ENCODE results near the gene OR56A5. TPM values are rescaled to one million over a fixed set of nuclear protein-coding genes. Genes with fewer than 3 reads are reported as not detected.

The OR56A5 gene
- total RNA-seq, 4 donors from 2014 or later, result not detected

GRCh38 chr11:5923794-5924193 is 44.5 kb downstream of the OR56A5 start:
- Histone ChIP-seq H3K4me1 (no peaks in the 10 kb centered on the region), H3K27ac (no peak overlapping the region), H3K9me3 (no peaks in the 10 kb centered on the region), H3K27me3 (no peaks in the 10 kb centered on the region), H3K4me3 (no peak overlapping the region), H3K36me3 (no peaks in the 10 kb centered on the region)
- no peak for TF ChIP-seq CTCF (IDR thresholded peaks at IDR 0.05)
- no peak for TF ChIP-seq POLR2A (IDR thresholded peaks at IDR 0.05)
- DNase-seq, result no peak

GRCh38 chr11:5923427-5923776 is 44.9 kb downstream of the OR56A5 start:
- no peak for DNase-seq
- no peak for TF ChIP-seq POLR2A (IDR thresholded peaks at IDR 0.05)
- TF ChIP-seq CTCF (IDR thresholded peaks at IDR 0.05), result no peak

GRCh38 chr11:5922749-5923426 is 45.4 kb downstream of the OR56A5 start:
- H3K27me3 ChIP-seq, result no peaks in the 10 kb centered on the region
- H3K9me3 ChIP-seq, result no peaks in the 10 kb centered on the region
- H3K4me3 ChIP-seq, result no peak overlapping the region
- H3K4me1 ChIP-seq, result no peaks in the 10 kb centered on the region
- no peak overlapping the region for H3K27ac ChIP-seq
- DNase-seq, result no peak
- TF ChIP-seq CTCF (IDR thresholded peaks at IDR 0.05) (no peak), POLR2A (IDR thresholded peaks at IDR 0.05) (no peak)
- no peaks in the 10 kb centered on the region for H3K36me3 ChIP-seq

More at GRCh38 chr11:5923427-5923776, 44.9 kb downstream of the OR56A5 start:
- Histone ChIP-seq H3K9me3 (no peaks in the 10 kb centered on the region), H3K27ac (no peak overlapping the region), H3K27me3 (no peaks in the 10 kb centered on the region), H3K36me3 (no peaks in the 10 kb centered on the region), H3K4me1 (no peaks in the 10 kb centered on the region), H3K4me3 (no peak overlapping the region)

Small RNA genes lying within 50 kb of the gene (small RNA-seq; reads per million reads assigned to genes)
- 0 to 0.38 reads per million in 2 donors for gene RNA5SP329

Other genes with a start within 250 kb of the OR56A5 start
- not detected for gene OR56B1, start 232.0 kb downstream of the OR56A5 start, total RNA-seq
- gene OR52N4, start 214.3 kb downstream of the OR56A5 start, total RNA-seq, result not detected
- not detected for gene OR52N5, start 185.1 kb downstream of the OR56A5 start, total RNA-seq
- gene OR52N1, start 177.2 kb downstream of the OR56A5 start, total RNA-seq, result not detected
- not detected for gene OR52N2, start 159.6 kb downstream of the OR56A5 start, total RNA-seq
- not detected for gene OR52E6, start 126.6 kb downstream of the OR56A5 start, total RNA-seq
- not detected for gene OR52E8, start 110.8 kb downstream of the OR56A5 start, total RNA-seq
- not detected for gene OR52E4, start 87.9 kb downstream of the OR56A5 start, total RNA-seq
- gene OR52E5, start 75.3 kb downstream of the OR56A5 start, total RNA-seq, result not detected
- gene OR56A3, start 26.2 kb downstream of the OR56A5 start, total RNA-seq, result not detected
- gene OR52L1, start 18.5 kb upstream of the OR56A5 start, total RNA-seq, result not detected
- gene OR56A4, start 38.5 kb upstream of the OR56A5 start, total RNA-seq, result not detected
- gene OR56A1, start 62.3 kb upstream of the OR56A5 start, total RNA-seq, result not detected
- gene OR56B4, start 139.2 kb upstream of the OR56A5 start, total RNA-seq, result not detected
- 1 to 10 TPM in 1 of 4 donors, not detected in 3; 1.7 TPM for gene OR52B2, start 201.8 kb upstream of the OR56A5 start, total RNA-seq
- gene OR52W1, start 230.7 kb upstream of the OR56A5 start, total RNA-seq, result not detected
- gene C11orf42, start 237.1 kb upstream of the OR56A5 start, total RNA-seq, result not detected